ENCODE measurements around the gene PPP2R3A.

DNA sequence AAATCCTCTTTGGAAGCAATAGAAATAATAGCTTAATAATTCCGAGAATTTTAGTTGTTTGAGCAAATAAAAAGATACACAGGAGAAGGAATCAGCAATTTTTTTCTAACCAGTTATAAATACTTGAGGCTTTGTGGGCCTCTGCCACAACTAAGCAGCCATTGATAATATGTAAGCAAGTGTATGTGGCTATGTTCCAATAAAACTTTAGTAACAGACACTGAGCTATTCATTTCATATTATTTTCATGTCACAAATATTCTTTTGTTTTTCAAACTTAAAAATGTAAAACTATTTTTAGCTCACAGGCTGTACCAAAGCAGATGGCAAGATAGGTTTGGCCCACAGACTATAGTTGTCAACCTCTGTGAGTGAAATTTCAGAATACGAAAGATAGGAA lies 145.0 kb downstream of the PPP2R3A start:
- TF ChIP-seq EZH2phosphoT487 (IDR thresholded peaks at IDR 0.05; ENCODE audit: insufficient read depth, low read depth) (no peak), EZH2 (IDR thresholded peaks at IDR 0.05; ENCODE audit: insufficient read depth, poor library complexity, severe bottlenecking) (no peak)

Measured in GM23248 (cell line).